Measurements from ENCODE around the gene NUP205. TPM values are rescaled to one million over a fixed set of nuclear protein-coding genes. Genes with fewer than 3 reads are reported as not detected.

Gene NUP205
- total RNA-seq, 4 donors from 2014 or later, result 33.1 to 37.1 (median 34.0) TPM

GRCh38 chr7:135527025-135527424 lies 30.7 kb upstream of the NUP205 start:
- TF ChIP-seq CTCF (IDR thresholded peaks at IDR 0.05), result no peak
- 69 to 77% methylated on average over 3 of the region's 3 CpGs for WGBS, 2 donors
- no peaks in the 10 kb centered on the region for H3K4me1 ChIP-seq
- H3K9me3 ChIP-seq, result no peaks in the 10 kb centered on the region
- H3K27me3 ChIP-seq, result no peaks in the 10 kb centered on the region
- no peaks in the 10 kb centered on the region for H3K36me3 ChIP-seq
- no peak overlapping the region for H3K4me3 ChIP-seq (replicated peaks in 1 of 3)
- no peak for DNase-seq
- H3K27ac ChIP-seq, result no peak overlapping the region
- intact Hi-C loops (cut with DNase I), result no loop called here

DNA sequence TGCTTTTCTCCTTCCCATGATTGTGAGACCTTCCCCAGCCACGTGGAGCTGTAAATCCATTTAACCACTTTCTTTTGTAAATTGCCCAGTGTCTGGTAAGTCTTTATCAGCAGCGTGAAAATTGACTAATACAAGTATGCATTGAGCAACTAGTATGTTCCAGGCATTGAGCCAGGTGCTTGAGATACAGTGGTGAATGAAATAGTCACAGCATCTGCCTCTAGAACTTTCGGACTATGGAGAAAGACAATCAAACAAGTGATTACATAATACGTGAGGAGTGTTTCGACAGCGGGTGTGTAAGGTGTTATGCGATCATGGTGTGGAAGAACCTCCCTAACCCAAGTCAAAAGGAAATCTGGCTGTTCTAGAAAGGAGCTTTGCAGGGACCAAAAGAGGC lies 21.6 kb upstream of the NUP205 start:
- Histone ChIP-seq H3K27ac (no peak overlapping the region), H3K4me1 (no peaks in the 10 kb centered on the region), H3K9me3 (no peaks in the 10 kb centered on the region), H3K4me3 (replicated peaks in 1 of 3) (no peak overlapping the region), H3K36me3 (no peaks in the 10 kb centered on the region), H3K27me3 (no peaks in the 10 kb centered on the region)
- DNase-seq, result no peak
- 70 to 77% methylated on average over 7 of the region's 7 CpGs for WGBS, 2 donors
- no peak for TF ChIP-seq POLR2A (IDR thresholded peaks at IDR 0.05)
- no peak for TF ChIP-seq CTCF (IDR thresholded peaks at IDR 0.05)
- intact Hi-C loops (cut with DNase I), result no loop called here

GRCh38 chr7:135537453-135537852 lies 20.3 kb upstream of the NUP205 start:
- Histone ChIP-seq H3K9me3 (no peaks in the 10 kb centered on the region), H3K36me3 (no peaks in the 10 kb centered on the region), H3K27ac (no peak overlapping the region), H3K27me3 (no peaks in the 10 kb centered on the region), H3K4me1 (no peaks in the 10 kb centered on the region), H3K4me3 (replicated peaks in 1 of 3) (no peak overlapping the region)
- intact Hi-C loops (cut with DNase I), result no loop called here
- TF ChIP-seq CTCF (IDR thresholded peaks at IDR 0.05), result no peak
- no peak for TF ChIP-seq POLR2A (IDR thresholded peaks at IDR 0.05)
- no peak for DNase-seq
- whole genome bisulfite sequencing, 2 donors, result 84 to 91% methylated on average over 1 of the region's 1 CpG

DNA sequence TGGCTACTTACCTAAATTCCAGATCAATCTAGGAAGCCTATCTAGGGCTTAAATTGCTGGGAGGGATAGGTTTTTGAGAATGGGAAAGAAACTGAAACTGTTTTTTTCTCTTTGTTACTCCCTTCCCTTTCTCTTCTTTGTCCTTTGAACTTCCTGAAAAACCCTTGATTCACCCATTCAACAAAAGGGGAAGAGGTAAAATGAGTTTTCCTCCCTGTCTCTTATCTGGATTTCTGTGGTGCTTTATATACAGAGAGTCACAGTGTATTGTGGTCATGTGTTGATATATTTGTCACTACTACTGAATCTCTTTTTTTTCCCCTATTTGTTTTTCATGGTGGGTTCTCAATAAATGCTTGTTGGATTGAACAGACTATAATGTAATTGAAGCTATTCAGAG lies 19.8 kb upstream of the NUP205 start:
- Histone ChIP-seq H3K27me3 (no peaks in the 10 kb centered on the region), H3K27ac (no peak overlapping the region), H3K9me3 (no peaks in the 10 kb centered on the region), H3K4me1 (no peaks in the 10 kb centered on the region), H3K36me3 (no peaks in the 10 kb centered on the region), H3K4me3 (replicated peaks in 1 of 3) (no peak overlapping the region)
- no peak for DNase-seq
- TF ChIP-seq CTCF (IDR thresholded peaks at IDR 0.05), result no peak
- intact Hi-C loops (cut with DNase I), result no loop called here

- H3K9me3 ChIP-seq, result no peaks in the 10 kb centered on the region
- no peak overlapping the region for H3K27ac ChIP-seq
- H3K4me1 ChIP-seq, result no peaks in the 10 kb centered on the region
- H3K27me3 ChIP-seq, result no peaks in the 10 kb centered on the region
- no peaks in the 10 kb centered on the region for H3K36me3 ChIP-seq
- no peak overlapping the region for H3K4me3 ChIP-seq (replicated peaks in 1 of 3)
- 54 to 64% methylated on average over 3 of the region's 3 CpGs for WGBS, 2 donors
- TF ChIP-seq CTCF (IDR thresholded peaks at IDR 0.05) (no peak), POLR2A (IDR thresholded peaks at IDR 0.05) (no peak)
- intact Hi-C loops (cut with DNase I), result no loop called here
- DNase-seq, result no peak
These were observed 19.3 kb upstream of the NUP205 start for GRCh38 chr7:135538376-135538775.
